CD14-positive monocyte (primary cell): Measurements from ENCODE around the gene PTGDR2. TPM values are rescaled to one million over a fixed set of nuclear protein-coding genes. Genes with fewer than 3 reads are reported as not detected.

Experiments
- DNase-seq, 3 donors: peaks; one replicate each; pipeline ENCODE4 v3.0.0-alpha.2; 2011 to 2022
- H2AFZ ChIP-seq: 2 replicates; pipeline ENCODE4 v1.6.0; 2012; ENCODE audit warnings: mild to moderate bottlenecking, low read depth, low read length, inconsistent platforms; ENCODE audit not compliant: insufficient read depth, poor library complexity, severe bottlenecking
- H3K27ac ChIP-seq, 2 donors: 1 replicate in 1 of 2; 2 replicates in 1 of 2; pipeline ENCODE4 v1.5.1; 2012 to 2013; ENCODE audit warnings: low read length in 2 of 2, control low read depth in 1 of 2, inconsistent platforms in 1 of 2, low read depth in 1 of 2, mild to moderate bottlenecking in 1 of 2
- H3K27me3 ChIP-seq, 2 donors: one replicate each; pipeline versions ENCODE4 v1.6.0 to v1.6.1; 2011 to 2013; ENCODE audit warnings: low read length in 2 of 2; ENCODE audit not compliant: control insufficient read depth in 2 of 2, insufficient read depth in 2 of 2
- H3K36me3 ChIP-seq, 2 donors: replicated peaks in 1 of 2; 1 replicate in 1 of 2; 2 replicates in 1 of 2; pipeline versions ENCODE4 v1.5.1 to v1.6.1; 2012 to 2013; ENCODE audit warnings: low read length in 2 of 2, control low read depth in 1 of 2, inconsistent platforms in 1 of 2, mild to moderate bottlenecking in 1 of 2; ENCODE audit not compliant: insufficient read depth in 2 of 2, control insufficient read depth in 1 of 2
- H3K4me1 ChIP-seq, 2 donors: 1 replicate in 1 of 2; 2 replicates in 1 of 2; pipeline versions ENCODE4 v1.5.1 to v1.6.1; 2012 to 2013; ENCODE audit warnings: low read length in 2 of 2, control low read depth in 1 of 2, inconsistent platforms in 1 of 2, mild to moderate bottlenecking in 1 of 2, moderate library complexity in 1 of 2; ENCODE audit not compliant: insufficient read depth in 2 of 2, control insufficient read depth in 1 of 2
- H3K4me2 ChIP-seq: replicated peaks from 2 replicates; pipeline ENCODE3; 2012; ENCODE audit warnings: low read length, moderate library complexity, mild to moderate bottlenecking; ENCODE audit not compliant: poor library complexity, severe bottlenecking; ENCODE audit errors: extremely low read depth
- H3K4me3 ChIP-seq, 3 experiments: fragments of 200-600 bp in 1 of 3; sonication (generic) in 1 of 3; replicated peaks in 1 of 3; 1 replicate in 2 of 3; 2 replicates in 1 of 3; pipeline ENCODE4 v1.5.1; 2011 to 2013; ENCODE audit warnings: low read length in 3 of 3, mild to moderate bottlenecking in 3 of 3, control low read depth in 2 of 3, low read depth in 2 of 3, inconsistent platforms in 1 of 3, moderate library complexity in 1 of 3
- H3K79me2 ChIP-seq: 2 replicates; pipeline ENCODE4 v1.6.0; 2012; ENCODE audit warnings: mild to moderate bottlenecking, control low read depth, inconsistent platforms, low read length, moderate library complexity; ENCODE audit not compliant: insufficient read depth
- H3K9ac ChIP-seq: 2 replicates; pipeline ENCODE4 v1.6.0; 2017; ENCODE audit warnings: low read length, mild to moderate bottlenecking; ENCODE audit not compliant: insufficient read depth, poor library complexity, severe bottlenecking
- H3K9me3 ChIP-seq, 2 donors: replicated peaks in 1 of 2; 1 replicate in 1 of 2; 2 replicates in 1 of 2; pipeline versions ENCODE4 v1.5.1 to v1.6.1; 2012 to 2013; ENCODE audit warnings: low read length in 2 of 2, control low read depth in 1 of 2; ENCODE audit not compliant: control insufficient read depth in 1 of 2, insufficient read depth in 1 of 2
- H4K20me1 ChIP-seq: 2 replicates; pipeline ENCODE4 v1.6.0; 2012; ENCODE audit warnings: mild to moderate bottlenecking, low read length, control low read depth, moderate library complexity; ENCODE audit not compliant: insufficient read depth
- H3K27ac Mint-ChIP-seq, 7 donors: one replicate each; pipeline ENCODE4 v1.8.0; 2020; ENCODE audit warnings: mild to moderate bottlenecking in 7 of 7, mixed read lengths in 7 of 7, moderate library complexity in 6 of 7, inconsistent platforms in 2 of 7
- H3K27me3 Mint-ChIP-seq, 3 donors: one replicate each; pipeline ENCODE4 v1.8.0; 2021 to 2022; ENCODE audit warnings: low read depth in 3 of 3, mild to moderate bottlenecking in 3 of 3, mixed read lengths in 3 of 3, moderate library complexity in 3 of 3, inconsistent platforms in 1 of 3
- H3K36me3 Mint-ChIP-seq, 2 donors: one replicate each; pipeline ENCODE4 v1.8.0; 2020; ENCODE audit warnings: mixed read lengths in 2 of 2, inconsistent platforms in 1 of 2, mild to moderate bottlenecking in 1 of 2
- H3K4me1 Mint-ChIP-seq: one replicate; pipeline ENCODE4 v1.8.0; 2020; ENCODE audit warnings: mild to moderate bottlenecking, mixed read lengths
- H3K4me3 Mint-ChIP-seq, 2 donors: one replicate each; pipeline ENCODE4 v1.8.0; 2020; ENCODE audit warnings: mild to moderate bottlenecking in 2 of 2, mixed read lengths in 2 of 2, moderate library complexity in 1 of 2
- H3K9me3 Mint-ChIP-seq, 7 donors: one replicate each; pipeline ENCODE4 v1.8.0; 2020 to 2022; ENCODE audit warnings: mixed read lengths in 7 of 7, mild to moderate bottlenecking in 6 of 7, moderate library complexity in 6 of 7, inconsistent platforms in 2 of 7
- WGBS: methylation state at CpG from one replicate; pipeline ENCODE4 v1.1.5; 2013; ENCODE audit warnings: missing lambda C conversion rate; ENCODE audit not compliant: insufficient coverage; 5-methylcytosine and 5-hydroxymethylcytosine counted together
- intact Hi-C, 2 donors: fragments of 100-400 bp; cut with micrococcal nuclease; formaldehyde crosslinking; loops; one replicate each; pipeline versions ENCODE4 v1.15.0 to v1.15.1; 2023
- polyA plus RNA-seq, 3 donors: library from polyadenylated mRNA; depleted of rRNA in 1 of 3; unstranded in 2 of 3; stranded (reverse) in 1 of 3; fragments of 300-500 nt in 2 of 3; fragments of >200 nt in 1 of 3; fragmentation: Illumina TruSeq in 2 of 3; gene quantifications; 1 replicate in 2 of 3; 2 replicates in 1 of 3; pipeline ENCODE4 v1.2.3, GENCODE V29; 2012 to 2021
- TF ChIP-seq, protein P1 (sequence below): fragments of 200-600 bp; IDR thresholded peaks from one replicate; pipeline ENCODE4 v1.8.0; 2022; ENCODE audit warnings: antibody characterized with exemption, mild to moderate bottlenecking

The PTGDR2 gene
- polyA plus RNA-seq, 3 donors: 0.32 to 0.65 (median 0.46) TPM

DNA sequence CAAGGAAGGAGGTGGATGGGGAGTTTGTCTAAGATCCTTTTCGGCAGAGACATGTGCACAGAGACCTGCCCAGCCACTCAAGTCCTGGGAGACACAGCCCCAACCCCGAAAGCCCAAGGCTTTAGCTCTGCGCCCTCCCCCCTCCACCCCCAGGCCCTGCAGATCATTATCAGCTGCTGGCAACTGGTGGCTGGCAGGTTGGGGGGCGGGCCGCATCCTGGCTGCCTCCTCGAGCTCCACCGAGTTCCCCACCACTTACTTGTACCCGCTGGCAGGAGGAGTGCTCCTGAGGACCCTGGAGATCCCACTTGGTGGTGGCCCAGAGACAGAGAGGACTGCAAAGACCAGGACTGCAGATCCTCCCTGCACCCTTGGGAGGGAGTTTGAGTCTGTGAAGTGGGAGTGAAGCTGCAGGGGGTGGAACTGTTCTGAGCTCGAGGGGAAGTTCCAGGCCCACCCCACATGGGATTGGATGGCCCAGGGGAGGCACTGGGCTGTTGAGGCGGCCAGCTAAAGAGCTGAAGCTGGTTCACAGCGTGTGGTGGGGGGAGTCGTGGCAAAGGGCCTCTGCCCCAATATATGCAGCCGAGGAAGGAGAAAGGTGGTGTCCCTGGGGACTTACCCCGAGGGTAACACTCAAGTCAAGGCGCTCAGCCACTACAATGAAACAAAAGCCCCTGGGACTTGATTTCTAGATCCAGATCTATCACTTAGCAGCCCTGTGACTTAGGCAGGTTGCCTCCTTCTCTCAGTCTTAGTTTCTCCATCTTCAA lies 33.7 kb downstream of the PTGDR2 start:
- Mint-ChIP-seq H3K27me3 (peaks cover 0 to 5% (median 5%) of the 10 kb centered on the region in 3 donors), H3K36me3 (no peaks in the 10 kb centered on the region), H3K9me3 (peaks cover 0 to 9% (median 7%) of the 10 kb centered on the region in 7 donors), H3K4me3 (no peak overlapping the region), H3K27ac (no peak overlapping the region), H3K4me1 (no peaks in the 10 kb centered on the region)
- H2AFZ ChIP-seq: no peak overlapping the region
- H3K27me3 ChIP-seq: no peaks in the 10 kb centered on the region
- no peaks in the 10 kb centered on the region for H3K79me2 ChIP-seq
- intact Hi-C loops: no loop called here
- no peaks in the 10 kb centered on the region for H3K36me3 ChIP-seq
- H3K4me2 ChIP-seq: no peak overlapping the region
- no peak overlapping the region for H3K9ac ChIP-seq
- 28% methylated on average over 4 of the region's 15 CpGs for WGBS
- no peaks in the 10 kb centered on the region for H3K4me1 ChIP-seq
- H3K27ac ChIP-seq: no peak overlapping the region
- H3K4me3 ChIP-seq: no peak overlapping the region
- TF ChIP-seq, protein P1, sequence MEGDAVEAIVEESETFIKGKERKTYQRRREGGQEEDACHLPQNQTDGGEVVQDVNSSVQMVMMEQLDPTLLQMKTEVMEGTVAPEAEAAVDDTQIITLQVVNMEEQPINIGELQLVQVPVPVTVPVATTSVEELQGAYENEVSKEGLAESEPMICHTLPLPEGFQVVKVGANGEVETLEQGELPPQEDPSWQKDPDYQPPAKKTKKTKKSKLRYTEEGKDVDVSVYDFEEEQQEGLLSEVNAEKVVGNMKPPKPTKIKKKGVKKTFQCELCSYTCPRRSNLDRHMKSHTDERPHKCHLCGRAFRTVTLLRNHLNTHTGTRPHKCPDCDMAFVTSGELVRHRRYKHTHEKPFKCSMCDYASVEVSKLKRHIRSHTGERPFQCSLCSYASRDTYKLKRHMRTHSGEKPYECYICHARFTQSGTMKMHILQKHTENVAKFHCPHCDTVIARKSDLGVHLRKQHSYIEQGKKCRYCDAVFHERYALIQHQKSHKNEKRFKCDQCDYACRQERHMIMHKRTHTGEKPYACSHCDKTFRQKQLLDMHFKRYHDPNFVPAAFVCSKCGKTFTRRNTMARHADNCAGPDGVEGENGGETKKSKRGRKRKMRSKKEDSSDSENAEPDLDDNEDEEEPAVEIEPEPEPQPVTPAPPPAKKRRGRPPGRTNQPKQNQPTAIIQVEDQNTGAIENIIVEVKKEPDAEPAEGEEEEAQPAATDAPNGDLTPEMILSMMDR: no peak
- H3K9me3 ChIP-seq: peaks cover 4 to 7% of the 10 kb centered on the region in 2 donors
- DNase-seq: no peak
- no peaks in the 10 kb centered on the region for H4K20me1 ChIP-seq

DNA sequence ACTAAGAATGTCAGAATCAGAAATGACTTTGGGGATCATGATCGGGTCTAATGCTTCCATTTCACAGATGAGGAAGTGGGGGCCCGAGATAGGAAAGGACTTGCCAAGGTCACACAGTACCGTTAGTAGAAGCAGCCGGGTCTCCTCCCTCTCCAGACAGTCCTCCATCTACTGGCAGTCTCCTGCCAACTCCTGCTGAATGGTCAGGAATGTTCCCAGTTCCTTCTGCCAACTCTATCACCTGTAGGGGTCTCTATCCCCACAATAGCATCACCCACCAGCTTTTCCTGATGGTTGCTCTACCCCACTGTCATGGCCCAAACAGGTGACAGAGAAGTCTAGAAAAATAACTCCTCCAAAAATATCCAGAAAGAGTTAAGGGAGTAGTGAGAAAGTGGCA lies 37.7 kb downstream of the PTGDR2 start:
- H3K9me3 Mint-ChIP-seq: peaks cover 2 to 17% (median 16%) of the 10 kb centered on the region in 7 donors
- H4K20me1 ChIP-seq: no peaks in the 10 kb centered on the region

More for the DNA sequence above, 37.7 kb downstream of the PTGDR2 start:
- Histone ChIP-seq H3K4me1 (no peaks in the 10 kb centered on the region), H3K27me3 (no peaks in the 10 kb centered on the region), H3K79me2 (no peaks in the 10 kb centered on the region), H3K36me3 (no peaks in the 10 kb centered on the region), H3K27ac (no peak overlapping the region), H2AFZ (no peak overlapping the region), H3K4me2 (no peak overlapping the region), H3K9ac (no peak overlapping the region), H3K9me3 (peaks cover 12 to 17% of the 10 kb centered on the region in 2 donors), H3K4me3 (no peak overlapping the region)
- H3K27ac Mint-ChIP-seq: no peak overlapping the region
- 93% methylated on average over 3 of the region's 4 CpGs for WGBS
- H3K4me1 Mint-ChIP-seq: peaks cover 2% of the 10 kb centered on the region
- no peak for DNase-seq
- peaks cover 3 to 6% (median 5%) of the 10 kb centered on the region in 3 donors for H3K27me3 Mint-ChIP-seq
- H3K4me3 Mint-ChIP-seq: no peak overlapping the region
- TF ChIP-seq, protein P1: no peak
- intact Hi-C loops: no loop called here
- no peaks in the 10 kb centered on the region for H3K36me3 Mint-ChIP-seq
